K562 (cell line): ENCODE data around the gene GALNT18. TPM values are rescaled to one million over a fixed set of nuclear protein-coding genes. Genes with fewer than 3 reads are reported as not detected.

ENCODE experiments used
- ATAC-seq: fragments of 200-7000 bp; cut with Tn5 transposase; 3 replicates; pipeline ENCODE4 v1.9.1; 2020; ENCODE audit warnings: moderate library complexity
- BruUV-seq: library from RNA; stranded (reverse); fragments of 400-500 nt; replicated peaks from 2 replicates; lab custom pipeline; 2021; lab: Mats Ljungman, UMichigan
- CTCF ChIA-PET: fragments of 300-600 bp; formaldehyde crosslinking; extraction: SDS; loops from one replicate; lab custom pipeline; 2021; ENCODE audit warnings: low intra/inter-chr PET ratio; lab: Yijun Ruan, JAX
- POLR2A ChIA-PET: fragments of 300-600, 350-650 bp; sonication (Branson Sonifier 250); formaldehyde crosslinking; extraction: SDS; loops from one replicate; lab custom pipeline; 2021; ENCODE audit warnings: antibody characterized with exemption, inconsistent platforms; lab: Yijun Ruan, JAX
- DNase-seq, 4 experiments: peaks; one replicate each; pipeline versions ENCODE4 v3.0.0 to v3.0.0-alpha.2; 2011 to 2018; ENCODE audit warnings: low spot score in 3 of 4, mixed read lengths in 3 of 4; ENCODE audit errors: extremely low read depth in 1 of 4
- FAIRE-seq: peaks from 2 replicates; lab custom pipeline; 2011; peaks lifted over from hg19 to GRCh38; lab: Jason Lieb, UNC
- H2AFZ ChIP-seq: 2 replicates; pipeline ENCODE4 v1.6.0; 2011; ENCODE audit warnings: low read depth, low read length, control low read depth, inconsistent platforms
- H3K27ac ChIP-seq: fragments of 200-600 bp; 3 replicates; pipeline ENCODE4 v1.8.0; 2011; ENCODE audit warnings: low read depth, mild to moderate bottlenecking, control low read depth, inconsistent platforms, low read length, moderate library complexity, mixed read lengths; ENCODE audit errors: extremely low read depth
- H3K27me3 ChIP-seq, 2 experiments: fragments of 300-600 bp in 1 of 2; 2 replicates in 1 of 2; 3 replicates in 1 of 2; pipeline versions ENCODE4 v1.6.0 to v1.8.0; 2011; ENCODE audit warnings: inconsistent platforms in 2 of 2, low read length in 2 of 2, mild to moderate bottlenecking in 1 of 2, mixed read lengths in 1 of 2, moderate library complexity in 1 of 2; ENCODE audit not compliant: control insufficient read depth in 2 of 2, insufficient read depth in 2 of 2
- H3K36me3 ChIP-seq: fragments of 300-600 bp; 3 replicates; pipeline ENCODE4 v1.8.0; 2011; ENCODE audit warnings: mild to moderate bottlenecking, low read length, inconsistent platforms; ENCODE audit not compliant: control insufficient read depth, insufficient read depth
- H3K4me1 ChIP-seq, 2 experiments: fragments of 200-600 bp in 1 of 2; replicated peaks in 1 of 2; 2 replicates in 1 of 2; 3 replicates in 1 of 2; pipeline versions ENCODE4 v1.5.1 to v1.8.0; 2011; ENCODE audit warnings: inconsistent platforms in 2 of 2, low read length in 2 of 2, mild to moderate bottlenecking in 1 of 2, mixed read lengths in 1 of 2, moderate library complexity in 1 of 2; ENCODE audit not compliant: control insufficient read depth in 2 of 2, insufficient read depth in 2 of 2
- H3K4me2 ChIP-seq: 2 replicates; pipeline ENCODE4 v1.6.1; 2011; ENCODE audit warnings: low read length, control low read depth, inconsistent platforms, mixed read lengths; ENCODE audit not compliant: insufficient read depth
- H3K4me3 ChIP-seq: fragments of 200-600 bp; sonication (generic), shearing (Covaris generic); 2 replicates; pipeline ENCODE4 v1.5.1; 2016; ENCODE audit warnings: control low read depth, inconsistent platforms
- H3K79me2 ChIP-seq: fragments of 200-600 bp; 3 replicates; pipeline ENCODE4 v1.8.0; 2011; ENCODE audit warnings: low read length, inconsistent platforms; ENCODE audit not compliant: control insufficient read depth, insufficient read depth
- H3K9ac ChIP-seq, 2 experiments: 2 replicates each; pipeline versions ENCODE4 v1.6.0 to v1.6.1; 2011; ENCODE audit warnings: low read depth in 2 of 2, low read length in 2 of 2, control low read depth in 1 of 2, inconsistent platforms in 1 of 2, mild to moderate bottlenecking in 1 of 2, mixed read lengths in 1 of 2; ENCODE audit not compliant: insufficient read depth in 1 of 2
- H3K9me1 ChIP-seq: one replicate; pipeline ENCODE4 v1.6.0; 2011; ENCODE audit warnings: inconsistent platforms, mild to moderate bottlenecking, low read length, moderate library complexity; ENCODE audit not compliant: control insufficient read depth, insufficient read depth
- H3K9me3 ChIP-seq: replicated peaks from 2 replicates; pipeline ENCODE4 v1.5.1; 2011; ENCODE audit warnings: low read depth, low read length, inconsistent platforms; ENCODE audit not compliant: control insufficient read depth, insufficient read depth
- H4K20me1 ChIP-seq: replicated peaks from 2 replicates; pipeline ENCODE4 v1.6.1; 2011; ENCODE audit warnings: low read length, inconsistent platforms, mixed read lengths; ENCODE audit not compliant: control insufficient read depth, insufficient read depth
- CXXC5 ChIP-seq: fragments of 250-450 bp; sonication (Bioruptor Pico); IDR thresholded peaks from 2 replicates; pipeline ENCODE4 v1.8.0; 2022; ENCODE audit warnings: inconsistent platforms, mild to moderate bottlenecking, moderate library complexity
- DLX4 ChIP-seq: fragments of 250-450 bp; sonication (Bioruptor Pico); IDR thresholded peaks from 2 replicates; pipeline ENCODE4 v1.6.1; 2021; ENCODE audit warnings: mild to moderate bottlenecking
- E2F6 ChIP-seq, 2 experiments: IDR thresholded peaks; 2 replicates each; pipeline ENCODE4 v1.6.1; 2011; ENCODE audit warnings: borderline replicate concordance in 1 of 2, control low read depth in 1 of 2, low read depth in 1 of 2, low read length in 1 of 2, mild to moderate bottlenecking in 1 of 2, mixed read lengths in 1 of 2, moderate library complexity in 1 of 2; ENCODE audit not compliant: insufficient read depth in 1 of 2, insufficient read length in 1 of 2, poor library complexity in 1 of 2, severe bottlenecking in 1 of 2; ENCODE audit errors: extremely low read depth in 1 of 2
- ETS1 ChIP-seq: conservative IDR thresholded peaks from 2 replicates; pipeline ENCODE4 v1.6.1; 2011; ENCODE audit warnings: low read depth, mild to moderate bottlenecking, low read length; ENCODE audit not compliant: control insufficient read depth
- FIP1L1 ChIP-seq: fragments of 200-400 bp; formaldehyde crosslinking; IDR thresholded peaks from 2 replicates; pipeline ENCODE4 v1.6.1; 2018; ENCODE audit warnings: mild to moderate bottlenecking, low read depth, low read length; ENCODE audit not compliant: poor library complexity, severe bottlenecking
- HDAC8 ChIP-seq: fragments of 450-650 bp; IDR thresholded peaks from 2 replicates; pipeline ENCODE4 v1.6.1; 2016; ENCODE audit warnings: mild to moderate bottlenecking, missing genetic modification characterization, moderate library complexity, missing compliant biosample characterization
- NEUROD1 ChIP-seq: fragments of 150-350 bp; IDR thresholded peaks from 2 replicates; pipeline ENCODE4 v1.6.1; 2014; ENCODE audit warnings: borderline replicate concordance, low read length, low read depth; ENCODE audit not compliant: partially characterized antibody
- PCBP2 ChIP-seq: fragments of 200-400 bp; formaldehyde crosslinking; IDR thresholded peaks from 2 replicates; pipeline ENCODE4 v1.6.1; 2018; ENCODE audit warnings: low read length, low read depth, mild to moderate bottlenecking, moderate library complexity; ENCODE audit not compliant: poor library complexity, severe bottlenecking
- POLR3A ChIP-seq: IDR thresholded peaks from 2 replicates; pipeline ENCODE4 v1.6.1; 2011; ENCODE audit warnings: borderline replicate concordance, mild to moderate bottlenecking, moderate library complexity; ENCODE audit not compliant: insufficient read length, insufficient read depth; ENCODE audit errors: extremely low read depth
- ZNF12 ChIP-seq: sonication (generic); formaldehyde crosslinking; IDR thresholded peaks from 2 replicates; pipeline ENCODE4 v1.4.0; 2020; ENCODE audit warnings: mild to moderate bottlenecking, missing genetic modification reagents
- ZNF140 ChIP-seq: fragments of 250-450 bp; sonication (Bioruptor Pico); IDR thresholded peaks from 2 replicates; pipeline ENCODE4 v1.8.0; 2021; ENCODE audit warnings: moderate library complexity, mild to moderate bottlenecking, inconsistent platforms
- WGBS: fragments of 100-300 bp; shearing (Covaris generic); methylation state at CpG from one replicate; pipeline ENCODE4 v1.1.6; 2016; ENCODE audit warnings: low coverage, mixed read lengths; ENCODE audit not compliant: insufficient coverage; ENCODE audit errors: missing lambda C conversion rate; 5-methylcytosine and 5-hydroxymethylcytosine counted together
- in situ Hi-C: fragments of 300-500 bp; cut with MboI; formaldehyde crosslinking; loops from 4 replicates; pipeline ENCODE4 v1.15.0; 2018; ENCODE audit warnings: inconsistent platforms, mixed read lengths
- intact Hi-C: fragments of 100-400 bp; cut with micrococcal nuclease; formaldehyde crosslinking; loops from 2 replicates; pipeline ENCODE4 v1.14.2; 2022
- polyA plus RNA-seq, 8 experiments: library from polyadenylated mRNA; depleted of rRNA in 4 of 8; stranded (reverse) in 5 of 8; unstranded in 3 of 8; fragments of >200 nt; fragmentation: Nextera tagmentation in 2 of 8; fragmentation: Illumina TruSeq in 1 of 8; extraction: Ambion mirVana in 2 of 8; extraction: Trizol in 1 of 8; gene quantifications; 2 replicates each; pipeline versions ENCODE4 v1.2.1 to v1.2.3, GENCODE V29; 2011 to 2014; ENCODE audit warnings: inconsistent platforms in 1 of 8, missing spikeins in 1 of 8
- total RNA-seq, 7 experiments: library from RNA; depleted of rRNA in 6 of 7; stranded (reverse); fragments of >200 nt in 6 of 7; fragmentation: Illumina TruSeq in 2 of 7; extraction: Trizol in 2 of 7; gene quantifications; 2 replicates each; pipeline versions ENCODE4 v1.2.1 to v1.2.3, GENCODE V29; 2011 to 2021; ENCODE audit warnings: low replicate concordance in 1 of 7

Gene GALNT18
- total and polyA plus RNA-seq, 9 of the 15 experiments (the other 6 are each of a cell fraction or from before 2014, with no cell fraction given) = not detected

- Histone ChIP-seq H3K27ac (no peak overlapping the region), H3K36me3 (no peaks in the 10 kb centered on the region), H3K4me1 (no peaks in the 10 kb centered on the region), H2AFZ (no peak overlapping the region), H3K4me2 (no peak overlapping the region), H3K9me3 (no peaks in the 10 kb centered on the region), H3K4me3 (no peak overlapping the region), H3K79me2 (no peaks in the 10 kb centered on the region), H3K9me1 (no peaks in the 10 kb centered on the region), H3K9ac (no peak overlapping the region), H4K20me1 (no peaks in the 10 kb centered on the region; the same call in 1 of the 2 replicates), H3K27me3 (peaks cover 0 to 19% of the 10 kb centered on the region in 2 experiments; a peak in 1 of 5 replicates)
- TF ChIP-seq HDAC8 (tag) = no peak
- TF ChIP-seq DLX4 = no peak
- no peak for TF ChIP-seq NEUROD1
- TF ChIP-seq FIP1L1 = no peak
- TF ChIP-seq POLR3A = no peak
- no peak for TF ChIP-seq ZNF12 (CRISPR knock-in tag)
- no peak for TF ChIP-seq E2F6 (IDR thresholded peaks at IDR 0.05; ENCODE audit: borderline replicate concordance in 1 of 2, extremely low read depth in 1 of 2, insufficient read depth in 1 of 2, insufficient read length in 1 of 2, low read depth in 1 of 2, low read length in 1 of 2, poor library complexity in 1 of 2, severe bottlenecking in 1 of 2)
- no peak for TF ChIP-seq ETS1
- TF ChIP-seq ZNF140 (CRISPR knock-in tag) = no peak
- no peak for TF ChIP-seq PCBP2
- TF ChIP-seq CXXC5 (CRISPR knock-in tag) = no peak
- POLR2A ChIA-PET = no interaction called here
- CTCF ChIA-PET = no interaction called here
- BruUV-seq = no TSS peak
- FAIRE-seq = no peak
- in situ Hi-C loops = no loop called here
- DNase-seq = no peak
- intact Hi-C loops = no loop called here
- no peak for ATAC-seq
- WGBS = 0% methylated on average over 6 of the region's 6 CpGs
Measured at GRCh38 chr11:11555208-11555607, 66.6 kb downstream of the GALNT18 start.
